Sciatic nerve (tissue), 2 donors: ENCODE data around the gene ITGA2. TPM values are rescaled to one million over a fixed set of nuclear protein-coding genes. Genes with fewer than 3 reads are reported as not detected.

Source experiments
- ATAC-seq: fragments of 200-7000 bp; cut with Tn5 transposase; one replicate; pipeline ENCODE4 v1.9.1; 2020; ENCODE audit warnings: mild to moderate bottlenecking, moderate library complexity
- DNase-seq: peaks from one replicate; pipeline ENCODE4 v3.0.0-alpha.2; 2020; ENCODE audit warnings: low spot score
- intact Hi-C: fragments of 100-400 bp; cut with DNase I; formaldehyde crosslinking; loops from one replicate; pipeline ENCODE4 v1.14.2; 2022
- total RNA-seq: library from RNA; stranded (reverse); fragmentation: NEBNext Ultra II Directional; extraction: Animal tissue kit (Norgen Biotek cat#: 25700); gene quantifications from one replicate; pipeline ENCODE4 v1.2.1, GENCODE V29; 2021
- donor health status: DM: no; HTN: no; CAD: no.
- donor health status: DM: no; HTN: no; CAD: no.

The ITGA2 gene
- total RNA-seq, 1 donor from 2014 or later, result 11.0 TPM

GRCh38 chr5:53113947-53114346 is 124.8 kb downstream of the ITGA2 start:
- no peak for DNase-seq
- intact Hi-C loops, result no loop called here
- ATAC-seq, result no peak

DNA sequence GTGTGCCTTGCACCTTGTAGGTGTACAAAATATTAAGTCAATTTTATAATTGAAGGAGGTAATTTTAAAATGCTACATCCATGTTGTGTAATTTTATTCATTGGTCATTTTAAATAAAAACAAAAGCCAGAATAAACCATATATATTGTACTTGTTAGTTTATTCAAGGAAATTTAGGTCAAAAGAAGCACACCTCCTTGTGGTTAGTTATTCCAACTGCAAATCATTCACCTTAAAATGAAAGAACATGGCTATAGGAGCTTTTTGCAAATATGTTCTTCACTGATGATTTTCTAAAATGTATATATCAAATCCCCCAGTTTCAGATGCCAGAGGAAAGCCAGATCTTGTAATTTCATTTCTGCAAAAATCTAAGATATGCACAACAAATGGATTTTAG is 125.8 kb downstream of the ITGA2 start:
- intact Hi-C loops, result no loop called here
- DNase-seq (no peak), ATAC-seq (no peak)

DNA sequence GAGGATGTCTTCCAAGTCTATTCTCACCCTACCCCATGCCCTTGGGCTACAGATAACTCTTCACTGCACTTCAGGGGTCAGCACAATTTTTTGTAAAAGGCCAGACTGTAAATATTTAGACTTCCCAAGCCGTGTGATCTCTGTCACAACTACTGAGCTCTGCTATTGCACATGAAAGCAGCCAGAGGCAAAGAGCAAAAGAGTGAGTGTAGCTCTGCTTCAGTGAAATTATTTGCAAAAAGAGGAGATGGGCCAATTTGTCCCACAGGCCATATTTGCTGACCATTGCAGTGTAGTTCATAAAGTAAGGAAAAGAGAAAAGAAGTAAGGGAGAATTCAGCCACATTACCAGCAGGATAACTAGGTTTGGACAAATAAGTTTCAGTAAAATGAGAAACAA is 127.4 kb downstream of the ITGA2 start:
- intact Hi-C loops, result no loop called here
- ATAC-seq (no peak), DNase-seq (no peak)

GRCh38 chr5:53118879-53119278 is 129.7 kb downstream of the ITGA2 start:
- intact Hi-C loops, result no loop called here
- ATAC-seq (no peak), DNase-seq (no peak)

DNA sequence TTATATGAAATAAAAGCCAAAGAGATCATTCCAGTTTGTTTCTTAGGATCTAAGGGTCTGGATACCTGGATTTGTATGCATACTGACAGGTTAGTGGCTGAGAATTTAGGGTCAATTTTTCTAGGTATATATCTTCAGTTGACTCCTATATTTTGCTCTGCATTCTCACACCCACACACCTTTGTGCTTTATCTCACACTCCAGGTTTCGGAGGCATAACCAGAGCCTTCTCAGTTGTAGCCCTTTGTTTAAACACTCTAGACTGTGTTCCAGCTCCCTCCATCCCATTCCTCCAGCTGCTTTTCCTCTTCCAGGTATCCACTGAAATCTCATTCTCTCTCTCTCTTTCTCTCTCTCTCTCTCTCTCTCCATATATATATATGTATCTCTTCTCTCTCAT is 131.0 kb downstream of the ITGA2 start:
- ATAC-seq (no peak), DNase-seq (no peak)
- intact Hi-C loops, result no loop called here

DNA sequence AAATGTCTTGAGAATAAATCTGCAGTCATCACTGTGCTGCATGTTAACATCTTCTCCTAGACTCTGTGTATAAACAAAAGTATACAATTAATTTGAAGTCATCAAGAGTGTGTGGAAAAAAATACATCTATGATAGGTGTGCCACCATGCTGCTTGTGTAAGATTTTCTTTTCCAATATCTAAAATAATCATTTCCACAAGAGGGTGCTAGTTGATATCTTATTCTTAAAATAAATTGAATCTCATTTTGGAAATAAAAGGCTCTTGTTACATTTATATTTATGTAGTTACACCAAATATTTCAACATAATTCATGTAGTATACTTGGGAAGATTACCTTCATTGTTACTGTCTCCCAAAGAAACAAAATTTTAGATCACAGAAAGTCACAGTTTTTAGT is 134.6 kb downstream of the ITGA2 start:
- DNase-seq, result no peak
- intact Hi-C loops, result no loop called here

GRCh38 chr5:53126521-53126920 is 137.4 kb downstream of the ITGA2 start:
- DNase-seq, result no peak
- intact Hi-C loops, result no loop called here
- no peak for ATAC-seq

More for the DNA sequence above, 134.6 kb downstream of the ITGA2 start:
- ATAC-seq, result no peak

DNA sequence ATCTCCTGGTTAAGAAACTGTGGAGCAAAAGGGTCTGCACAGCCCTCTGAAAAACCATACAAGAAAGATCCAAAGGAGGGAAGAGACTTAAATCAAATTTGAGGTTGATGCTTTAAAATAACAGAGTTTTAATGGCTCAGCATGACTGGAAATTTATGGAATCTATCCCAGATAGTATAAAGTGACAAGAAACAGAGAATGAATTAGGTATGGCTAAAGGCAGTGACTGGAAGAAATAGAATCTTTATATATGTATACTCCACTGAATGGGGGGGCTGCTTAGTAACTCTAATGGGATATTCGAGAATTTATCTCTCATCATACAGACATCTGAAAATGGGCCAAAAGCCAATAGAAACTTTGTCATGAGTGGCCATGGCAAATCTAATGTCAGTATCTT is 138.0 kb downstream of the ITGA2 start:
- ATAC-seq, result no peak
- DNase-seq, result no peak
- intact Hi-C loops, result no loop called here

DNA sequence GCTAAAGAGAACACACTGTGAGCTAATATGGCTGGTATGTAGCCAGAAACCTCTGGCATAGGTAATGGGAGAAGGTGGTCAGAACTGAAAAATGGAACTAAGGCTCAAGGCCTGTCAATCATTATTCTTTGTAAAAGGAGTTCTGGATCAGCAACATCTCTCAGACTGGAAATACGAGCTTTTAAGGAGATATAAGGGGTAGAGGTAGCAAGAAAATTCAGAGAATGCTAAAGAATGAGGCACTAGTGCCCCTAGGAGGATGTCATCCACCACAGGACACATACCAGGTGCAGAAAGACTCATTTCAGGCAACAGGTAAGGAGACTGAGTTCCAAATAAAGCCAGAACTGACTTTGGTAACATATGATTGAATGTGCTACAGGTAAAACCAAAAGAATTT is 139.3 kb downstream of the ITGA2 start:
- ATAC-seq, result no peak
- intact Hi-C loops, result no loop called here
- DNase-seq, result no peak

DNA sequence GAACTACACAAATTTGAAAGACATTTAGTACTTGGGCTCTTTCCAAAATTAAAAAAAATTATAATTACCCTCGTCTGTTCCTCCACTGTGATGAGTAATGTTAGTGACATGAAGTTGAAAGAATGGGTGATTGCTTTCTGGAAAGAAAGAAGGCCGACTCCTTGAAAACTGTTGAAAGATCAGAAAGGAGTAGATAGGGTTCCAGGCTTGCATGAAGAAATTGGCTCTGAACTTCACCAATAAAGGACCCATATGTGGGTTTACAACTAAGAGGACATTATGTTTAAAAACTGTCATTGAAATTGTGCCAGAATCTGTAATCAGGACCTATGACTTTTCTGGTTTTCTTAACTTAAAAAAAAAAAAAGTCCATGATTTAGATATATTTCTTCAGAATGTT is 141.1 kb downstream of the ITGA2 start:
- intact Hi-C loops, result no loop called here
- ATAC-seq (no peak), DNase-seq (no peak)

- intact Hi-C loops, result no loop called here
- ATAC-seq, result no peak
- DNase-seq, result no peak
Observed at GRCh38 chr5:53133020-53133419, 143.9 kb downstream of the ITGA2 start.

Other genes starting within 250 kb of the ITGA2 start
- 104 TPM for gene ITGA1, start 201.4 kb upstream of the ITGA2 start, total RNA-seq
- gene PELO, start 201.4 kb upstream of the ITGA2 start, total RNA-seq, result 48.9 TPM
- gene MOCS2, start 120.4 kb downstream of the ITGA2 start, total RNA-seq, result 41.4 TPM